GM19324 (cell line): ENCODE data around the gene LCN9.

ENCODE experiments used
- ATAC-seq: cut with Tn5 transposase; IDR thresholded peaks from one replicate; pipeline ENCODE4 v1.9.1; 2021; ENCODE audit warnings: mild to moderate bottlenecking, moderate library complexity; ENCODE audit not compliant: unreplicated experiment, low FRiP score

Gene LCN9

GRCh38 chr9:135714242-135715055 lies 51.3 kb downstream of the LCN9 start:
- no peak for ATAC-seq

- ATAC-seq = no peak
Measured at GRCh38 chr9:135715056-135715595, 52.0 kb downstream of the LCN9 start.

- no peak for ATAC-seq
Measured at GRCh38 chr9:135716045-135716444, 52.9 kb downstream of the LCN9 start.
